ENCODE measurements around the gene GRM1.

- TF ChIP-seq CTCF (conservative IDR thresholded peaks at IDR 0.05 in 1 of 2, IDR thresholded peaks at IDR 0.05 in 1 of 2; ENCODE audit: low read depth in 1 of 2, low read length in 2 of 2) (no peak), EZH2 (IDR thresholded peaks at IDR 0.05; ENCODE audit: low read length, missing control alignments) (no peak)
Observed at GRCh38 chr6:146153040-146153758, 124.3 kb downstream of the GRM1 start.
